Measurements from ENCODE around the gene SNCG. TPM values are rescaled to one million over a fixed set of nuclear protein-coding genes. Genes with fewer than 3 reads are reported as not detected.

The SNCG gene
- total RNA-seq, 1 experiment from 2014 or later, result 99.4 TPM

GRCh38 chr10:86968271-86968993, 10.0 kb downstream of the SNCG start, which contains the start of gene ADIRF:
TSS of gene ADIRF (plus strand) at chr10:86968482. CDS start at chr10:86968545, 63 bp downstream.
- peak within 1 kb of the TSS; percentile 81 for H3K4me3 ChIP-seq
- BruUV-seq (replicated peaks), result no TSS peak

GRCh38 chr10:86968994-86969355, 10.6 kb downstream of the SNCG start:
- CTCF ChIA-PET, result no interaction called here
- H2AFZ ChIP-seq, result peak overlapping the region; percentile 76; the same call in 1 of the 2 replicates
- no peaks in the 10 kb centered on the region for H4K20me1 ChIP-seq (ENCODE audit: insufficient read depth)
- H3K4me1 ChIP-seq (replicated peaks; ENCODE audit: insufficient read depth), result peaks cover 54% of the 10 kb centered on the region
- no peak for TF ChIP-seq EZH2 (IDR thresholded peaks at IDR 0.05; ENCODE audit: low read depth)
- no peak for TF ChIP-seq CTCF (conservative IDR thresholded peaks at IDR 0.05)
- H3K79me2 ChIP-seq (ENCODE audit: low read depth), result peaks cover 27% of the 10 kb centered on the region
- no peaks in the 10 kb centered on the region for H3K9me2 ChIP-seq (ENCODE audit: insufficient read depth)
- peak overlapping the region; percentile 91 for H3K27ac ChIP-seq
- peak overlapping the region; percentile 95 for H3K4me2 ChIP-seq
- DNase-seq, result no peak
- intact Hi-C loops (cut with micrococcal nuclease; ENCODE audit: unreplicated experiment), result no loop called here
- H3K27me3 ChIP-seq (ENCODE audit: insufficient read depth, low read depth), result no peaks in the 10 kb centered on the region
- no TSS peak for BruUV-seq (replicated peaks)
- peak overlapping the region; percentile 81 for H3K4me3 ChIP-seq
- peaks cover 38% of the 10 kb centered on the region for H3F3A ChIP-seq (ENCODE audit: insufficient read depth, low read depth)
- no peaks in the 10 kb centered on the region for H3K36me3 ChIP-seq (ENCODE audit: low read depth)
- POLR2A ChIA-PET (ENCODE audit: unreplicated experiment), result interaction anchor here (0.6 to 1.0 kb wide), 2 partner anchors 123 to 878 kb away, joined by 7 to 9 read pairs; no protein-coding TSS in a partner anchor
- H3K9me3 ChIP-seq (ENCODE audit: insufficient read depth, low read depth), result no peaks in the 10 kb centered on the region

More at GRCh38 chr10:86968271-86968993, 10.0 kb downstream of the SNCG start, which contains the start of gene ADIRF:
- Histone ChIP-seq H3F3A (ENCODE audit: insufficient read depth, low read depth) (peaks cover 32% of the 10 kb centered on the region), H3K4me2 (peak within 1 kb of the TSS; percentile 95), H3K27me3 (ENCODE audit: insufficient read depth, low read depth) (no peaks in the 10 kb centered on the region), H3K9me3 (ENCODE audit: insufficient read depth, low read depth) (no peaks in the 10 kb centered on the region), H3K36me3 (ENCODE audit: low read depth) (no peaks in the 10 kb centered on the region), H2AFZ (peak within 1 kb of the TSS; percentile 76), H3K27ac (peak within 1 kb of the TSS; percentile 91), H4K20me1 (ENCODE audit: insufficient read depth) (no peaks in the 10 kb centered on the region), H3K4me1 (replicated peaks; ENCODE audit: insufficient read depth) (peaks cover 48% of the 10 kb centered on the region), H3K79me2 (ENCODE audit: low read depth) (peaks cover 27% of the 10 kb centered on the region), H3K9me2 (ENCODE audit: insufficient read depth) (no peaks in the 10 kb centered on the region)
- POLR2A ChIA-PET (ENCODE audit: unreplicated experiment), result interaction anchor here (0.6 kb wide), 2 partner anchors 29 to 878 kb away, joined by 6 to 7 read pairs; no protein-coding TSS in a partner anchor
- intact Hi-C loops (cut with micrococcal nuclease; ENCODE audit: unreplicated experiment), result no loop called here
- CTCF ChIA-PET, result interaction anchor here (0.5 kb wide), 2 partner anchors 71 to 101 kb away, joined by 4 to 14 read pairs; no protein-coding TSS in a partner anchor
- no peak for TF ChIP-seq EZH2 (IDR thresholded peaks at IDR 0.05; ENCODE audit: low read depth)
- no peak for TF ChIP-seq CTCF (conservative IDR thresholded peaks at IDR 0.05)
- DNase-seq, result peak; percentile 58 to 76

- CTCF ChIA-PET, result interaction anchor here (0.6 to 0.7 kb wide), 2 partner anchors 30 kb away, joined by 3 to 18 read pairs; no protein-coding TSS in a partner anchor
- TSS peak; percentile 6 for BruUV-seq (replicated peaks)
- intact Hi-C loops (cut with micrococcal nuclease; ENCODE audit: unreplicated experiment), result loop anchor here (2.0 to 5.0 kb wide), 2 partner anchors 53 to 125 kb away; partner anchors contain the start of genes FAM25A, GLUD1 and SHLD2
Observed at GRCh38 chr10:86969421-86970041, 11.1 kb downstream of the SNCG start.

More at GRCh38 chr10:86969421-86970041, 11.1 kb downstream of the SNCG start:
- no peaks in the 10 kb centered on the region for H4K20me1 ChIP-seq (ENCODE audit: insufficient read depth)
- H3K9me3 ChIP-seq (ENCODE audit: insufficient read depth, low read depth), result no peaks in the 10 kb centered on the region
- H3K36me3 ChIP-seq (ENCODE audit: low read depth), result no peaks in the 10 kb centered on the region
- peaks cover 27% of the 10 kb centered on the region for H3K79me2 ChIP-seq (ENCODE audit: low read depth)
- no peaks in the 10 kb centered on the region for H3K27me3 ChIP-seq (ENCODE audit: insufficient read depth, low read depth)
- no peak for DNase-seq
- no peaks in the 10 kb centered on the region for H3K9me2 ChIP-seq (ENCODE audit: insufficient read depth)
- peaks cover 43% of the 10 kb centered on the region for H3F3A ChIP-seq (ENCODE audit: insufficient read depth, low read depth)
- H2AFZ ChIP-seq, result no peak overlapping the region
- H3K4me3 ChIP-seq, result peak overlapping the region; percentile 81
- peaks cover 59% of the 10 kb centered on the region for H3K4me1 ChIP-seq (replicated peaks; ENCODE audit: insufficient read depth)
- POLR2A ChIA-PET (ENCODE audit: unreplicated experiment), result interaction anchor here (0.6 to 1.0 kb wide), 9 partner anchors 9 to 321 kb away, joined by 3 to 21 read pairs (median 6); no protein-coding TSS in a partner anchor
- TF ChIP-seq EZH2 (IDR thresholded peaks at IDR 0.05; ENCODE audit: low read depth) (no peak), CTCF (conservative IDR thresholded peaks at IDR 0.05) (no peak)
- peak overlapping the region; percentile 91 for H3K27ac ChIP-seq
- peak overlapping the region; percentile 95 for H3K4me2 ChIP-seq

Data from PC-9 (cell line).